GM18519 (cell line): ENCODE measurements around the gene SYNE3.

ENCODE experiments used
- ATAC-seq: cut with Tn5 transposase; IDR thresholded peaks from one replicate; pipeline ENCODE4 v1.9.1; 2021; ENCODE audit warnings: mild to moderate bottlenecking, moderate library complexity; ENCODE audit not compliant: unreplicated experiment, low FRiP score

SYNE3 gene

DNA sequence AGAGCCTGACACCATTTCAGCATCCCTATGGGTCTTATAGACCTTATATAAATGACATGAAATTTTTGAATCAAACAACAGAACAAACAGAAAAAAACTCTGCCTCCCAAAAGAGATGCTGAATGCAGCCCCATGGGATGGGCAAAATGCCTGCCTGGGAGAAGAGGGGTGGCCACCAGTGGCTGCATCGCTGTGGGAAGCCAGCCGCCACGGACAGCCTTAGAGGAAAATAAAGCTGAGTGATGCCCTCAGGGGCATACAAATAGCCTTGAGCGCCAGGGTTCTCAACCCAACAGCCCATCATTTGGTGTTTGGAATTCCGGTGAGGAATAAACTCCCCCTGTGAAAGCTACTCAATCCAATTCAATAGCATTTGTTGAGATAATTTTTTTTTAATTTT is 22.9 kb downstream of the SYNE3 start:
- ATAC-seq: no peak

DNA sequence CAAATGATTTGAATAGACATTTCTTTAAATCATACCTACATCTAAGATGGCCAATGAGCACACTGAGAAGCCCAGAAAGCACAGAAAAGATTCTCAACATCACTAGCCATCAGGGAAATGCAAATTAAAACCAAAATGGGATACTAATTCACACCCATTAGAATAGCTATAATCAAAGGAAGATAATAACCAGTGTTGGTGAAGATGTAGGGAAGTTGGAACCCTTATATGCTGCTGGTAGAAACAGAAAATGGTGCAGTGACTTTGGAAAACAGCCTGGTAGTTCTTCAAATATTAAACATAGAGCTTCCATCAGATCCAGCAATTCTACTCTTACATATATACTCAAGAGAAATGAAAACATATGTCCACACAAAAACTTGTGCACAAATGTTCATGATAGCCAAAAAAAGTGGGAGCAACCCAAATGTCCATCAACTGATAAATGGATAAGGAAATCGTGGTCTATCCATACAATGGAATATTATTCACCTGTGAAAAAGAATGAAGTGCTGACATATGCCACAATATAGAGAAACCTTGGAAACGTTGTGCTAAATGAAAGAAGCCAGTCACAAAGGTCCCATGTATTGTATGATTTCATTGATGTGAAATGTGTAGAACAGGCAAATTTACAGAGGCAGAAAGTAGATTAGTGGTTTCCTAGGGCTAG is 24.4 kb downstream of the SYNE3 start:
- no peak for ATAC-seq

DNA sequence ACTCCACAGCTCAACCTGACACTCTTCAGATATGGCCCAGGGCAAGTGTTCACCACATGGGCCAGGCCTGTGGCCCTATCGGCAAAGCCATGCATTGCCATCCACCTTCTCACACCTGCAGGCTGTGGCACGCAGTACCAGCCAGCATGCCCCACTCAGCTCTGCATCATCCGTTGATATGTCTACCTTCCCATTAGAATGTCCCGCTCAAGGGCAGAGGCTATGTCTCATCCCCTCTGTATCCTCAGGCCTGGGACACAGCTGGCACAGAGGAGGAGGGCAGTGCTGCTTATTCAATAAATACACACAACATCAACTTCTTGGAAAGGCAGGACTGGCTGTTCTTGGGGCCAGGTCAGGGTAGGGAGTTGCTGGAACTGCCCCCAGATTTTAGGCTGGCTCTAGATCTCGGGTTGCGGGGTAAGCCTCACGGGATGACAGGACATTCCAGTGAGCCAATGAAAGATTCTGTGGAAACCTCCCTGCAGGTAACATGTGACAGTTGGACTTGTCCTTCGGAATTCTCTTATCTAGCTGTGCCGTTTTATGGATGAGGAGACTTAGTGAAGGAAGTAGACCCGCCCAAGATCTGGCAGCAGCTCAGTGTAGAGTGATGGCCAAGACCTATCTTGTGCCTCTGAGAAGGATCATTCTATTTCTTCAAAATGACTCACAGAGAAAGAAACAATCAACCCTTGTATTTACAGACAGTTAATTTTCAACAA is 25.6 kb downstream of the SYNE3 start:
- ATAC-seq: no peak

DNA sequence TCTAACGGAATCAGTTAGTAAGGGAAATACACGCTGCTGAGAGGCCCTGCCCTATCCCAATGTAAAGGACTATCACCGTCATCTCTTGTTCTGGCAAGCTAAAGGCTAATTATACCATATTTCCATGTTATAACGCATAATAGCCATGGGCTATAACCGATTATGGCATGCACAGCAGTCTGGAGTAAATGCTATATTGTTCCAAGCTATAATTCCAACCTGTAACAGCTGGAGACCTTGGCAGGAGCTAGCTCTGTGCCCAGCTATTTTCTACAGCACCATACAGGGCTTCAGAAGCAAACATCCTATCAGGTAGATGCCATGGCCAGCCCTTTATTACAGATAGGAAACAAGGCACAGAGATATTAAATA is 26.3 kb downstream of the SYNE3 start:
- no peak for ATAC-seq

DNA sequence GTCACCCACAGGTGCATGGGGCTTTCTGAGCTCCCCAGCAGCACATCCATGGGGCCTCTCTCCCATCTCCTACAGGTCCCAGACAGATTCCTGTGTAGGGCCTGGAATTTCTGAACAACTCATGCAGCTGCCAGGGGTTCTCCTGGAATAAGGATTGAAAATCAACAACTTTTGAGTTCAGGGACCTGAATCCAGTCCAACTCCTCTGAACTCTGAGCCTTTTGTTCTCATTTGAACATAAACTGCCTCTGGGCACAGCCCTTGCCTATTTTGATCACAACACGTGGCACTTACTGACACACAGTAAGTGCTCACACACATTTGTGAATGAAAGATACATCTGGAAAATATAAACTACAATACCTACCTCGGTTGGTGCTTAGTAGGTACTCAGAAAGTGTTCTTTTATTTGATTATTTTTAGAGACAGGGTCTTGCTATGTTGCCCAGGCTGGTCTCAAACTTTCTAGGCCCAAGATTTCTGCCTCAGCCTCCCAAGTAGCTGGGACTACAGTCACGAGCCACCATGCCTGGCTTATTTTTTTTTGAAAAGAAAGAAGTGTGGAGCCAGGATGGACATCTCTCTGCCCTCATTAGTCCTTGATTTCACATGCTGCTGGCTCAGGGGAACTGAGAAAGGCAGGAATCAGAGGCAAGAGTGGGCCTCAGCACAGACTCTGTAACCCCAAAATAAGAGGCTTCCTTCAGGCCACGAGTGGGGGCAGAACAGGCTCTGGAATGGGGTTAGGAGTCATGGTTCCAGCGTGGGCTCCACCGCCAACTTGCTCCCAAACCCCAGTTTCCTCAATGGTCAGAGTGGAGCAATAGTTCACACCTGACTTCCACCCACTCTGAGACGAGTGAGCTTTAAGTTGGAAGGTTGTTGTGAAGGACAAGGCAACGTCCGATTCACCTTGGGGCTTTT is 27.0 kb downstream of the SYNE3 start:
- no peak for ATAC-seq

DNA sequence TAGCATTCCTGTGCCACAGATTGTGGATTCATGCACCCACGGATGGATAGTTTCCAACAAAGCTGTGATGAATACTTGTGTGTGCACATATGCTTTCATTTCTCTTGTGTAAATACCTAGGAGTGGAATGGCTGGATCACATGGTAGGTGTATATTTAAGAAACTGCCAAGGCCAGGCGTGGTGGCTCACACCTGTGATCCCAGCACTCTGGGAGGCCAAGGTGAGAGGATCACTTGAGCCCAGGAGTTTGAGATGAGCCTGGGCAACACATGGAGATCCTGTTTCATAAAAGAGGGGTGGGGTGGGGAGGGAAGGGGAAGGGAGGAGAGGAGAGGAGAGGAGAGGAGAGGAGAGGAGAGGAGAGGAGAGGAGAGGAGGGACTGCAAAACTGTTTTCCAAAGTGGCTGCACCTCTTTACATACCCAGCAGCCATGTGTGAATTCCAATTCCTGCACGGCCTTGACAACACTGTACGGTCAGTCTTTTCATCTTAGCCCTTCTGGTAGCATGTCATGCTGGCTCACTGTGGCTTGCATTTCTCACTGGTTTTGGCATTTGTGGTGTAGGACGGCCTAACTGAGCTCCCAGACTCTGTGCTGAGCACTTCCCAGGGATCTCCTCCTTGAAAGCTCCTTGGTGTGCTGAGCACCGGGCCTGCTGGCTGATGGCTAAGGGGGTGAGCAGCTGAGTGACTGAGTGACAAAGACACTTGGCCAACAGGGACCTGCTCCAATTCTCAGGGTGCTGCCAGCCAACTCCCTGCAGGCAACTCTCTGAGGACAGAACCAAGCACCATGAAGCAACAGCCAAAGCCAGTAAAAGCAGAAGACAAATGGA is 27.9 kb downstream of the SYNE3 start:
- no peak for ATAC-seq

DNA sequence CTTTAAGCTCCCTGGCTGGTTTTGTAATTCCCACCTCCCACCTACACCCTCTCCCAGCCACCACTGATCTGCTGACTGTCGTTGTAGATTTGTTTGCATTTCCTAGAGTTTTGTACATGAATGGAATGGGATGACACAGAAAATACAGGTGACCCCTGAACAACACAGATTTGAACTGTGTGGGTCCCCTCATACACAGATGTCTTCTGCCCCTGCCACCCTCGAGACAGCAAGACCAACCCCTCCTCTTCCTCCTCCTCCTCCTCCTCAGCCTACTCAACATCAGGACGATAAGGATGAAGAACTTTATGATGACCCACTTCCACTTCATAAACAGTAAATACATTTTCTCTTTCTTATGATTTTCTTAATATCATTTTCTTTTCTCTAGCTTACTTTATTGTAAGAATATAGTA is 28.8 kb downstream of the SYNE3 start:
- no peak for ATAC-seq

DNA sequence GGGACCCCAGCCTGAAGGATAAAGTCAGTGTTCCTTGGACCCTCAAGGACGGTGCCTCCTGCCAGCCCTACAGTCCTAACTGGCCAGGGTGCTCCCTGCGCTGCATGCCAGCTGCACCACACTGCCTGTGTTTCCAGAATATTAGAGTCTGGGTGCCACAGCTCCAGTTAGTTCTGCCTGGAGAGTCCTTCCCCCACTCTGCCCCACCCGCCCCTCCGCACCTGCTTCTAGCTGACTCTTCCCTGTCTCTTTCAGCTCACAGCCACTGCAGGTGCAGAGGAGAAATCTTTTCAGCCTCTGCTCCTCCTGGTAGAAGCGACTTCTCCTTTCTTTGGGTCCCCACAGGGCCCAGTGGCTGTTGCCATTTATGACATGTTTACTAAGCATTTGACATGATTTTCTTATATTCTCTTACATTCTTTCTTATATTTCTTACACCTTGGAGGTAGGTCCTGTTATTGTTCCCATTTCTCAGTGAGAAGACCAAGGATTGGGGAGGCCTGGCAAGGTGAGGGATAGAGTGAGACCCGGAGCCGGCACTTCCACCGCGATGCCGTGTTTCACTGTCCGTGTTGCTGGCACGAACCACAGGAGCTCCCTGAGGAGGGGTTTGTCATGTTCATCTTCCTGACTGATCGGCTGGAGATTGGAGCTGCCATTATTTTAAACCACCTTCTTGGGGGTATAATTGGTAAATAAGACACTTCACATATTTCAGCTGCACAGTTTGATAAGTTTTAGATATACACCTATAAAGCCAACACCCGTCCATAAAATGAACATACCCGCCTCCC is 29.4 kb downstream of the SYNE3 start:
- no peak for ATAC-seq

DNA sequence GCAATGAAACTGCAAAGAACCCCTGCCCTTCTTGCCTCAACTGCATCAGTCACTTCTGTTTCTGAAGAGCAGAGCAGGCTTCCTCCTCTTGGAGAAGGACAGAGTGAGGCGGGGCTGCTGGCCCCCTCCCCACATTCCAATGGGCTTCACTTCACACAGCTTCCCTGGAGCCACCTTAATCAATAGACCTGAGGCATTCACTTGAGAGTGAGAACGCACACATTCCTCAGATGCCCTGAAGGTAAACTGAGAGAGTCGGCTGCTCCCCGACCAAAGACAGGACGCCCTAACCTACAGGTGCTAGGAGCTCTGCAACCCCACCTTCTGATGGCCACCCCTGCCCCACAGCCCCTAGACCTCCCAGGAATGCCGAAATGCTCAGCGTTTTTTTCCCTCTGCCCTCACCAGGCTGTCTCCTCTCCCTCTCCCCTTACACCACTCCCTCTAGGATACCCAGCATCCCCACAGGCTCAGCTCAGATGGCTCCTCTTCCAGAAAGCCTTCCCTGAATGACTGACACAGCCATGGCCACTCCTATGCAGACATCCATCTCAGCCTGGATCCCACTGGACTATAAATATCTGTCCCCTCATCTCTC is 31.1 kb downstream of the SYNE3 start:
- ATAC-seq: no peak

DNA sequence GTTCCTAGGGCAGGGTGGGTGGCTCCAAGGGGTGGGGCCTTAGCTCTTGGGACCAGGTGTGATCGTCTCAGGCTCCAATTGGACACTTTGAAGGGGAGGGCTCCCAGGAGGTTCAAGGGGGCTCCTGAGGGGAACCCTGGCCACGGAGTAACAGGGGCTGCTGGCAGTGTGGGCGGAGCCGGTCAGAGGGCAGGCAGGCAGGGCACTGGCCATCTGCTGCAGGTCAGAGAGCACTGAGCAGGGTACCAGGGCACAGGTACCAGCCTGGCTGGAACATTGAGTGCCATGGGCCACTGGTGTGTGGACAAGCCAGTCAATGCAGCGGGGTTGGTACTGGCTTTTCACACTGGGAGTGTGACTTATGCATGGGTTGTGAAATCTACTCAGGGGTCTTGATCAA is 32.2 kb downstream of the SYNE3 start:
- ATAC-seq: no peak

DNA sequence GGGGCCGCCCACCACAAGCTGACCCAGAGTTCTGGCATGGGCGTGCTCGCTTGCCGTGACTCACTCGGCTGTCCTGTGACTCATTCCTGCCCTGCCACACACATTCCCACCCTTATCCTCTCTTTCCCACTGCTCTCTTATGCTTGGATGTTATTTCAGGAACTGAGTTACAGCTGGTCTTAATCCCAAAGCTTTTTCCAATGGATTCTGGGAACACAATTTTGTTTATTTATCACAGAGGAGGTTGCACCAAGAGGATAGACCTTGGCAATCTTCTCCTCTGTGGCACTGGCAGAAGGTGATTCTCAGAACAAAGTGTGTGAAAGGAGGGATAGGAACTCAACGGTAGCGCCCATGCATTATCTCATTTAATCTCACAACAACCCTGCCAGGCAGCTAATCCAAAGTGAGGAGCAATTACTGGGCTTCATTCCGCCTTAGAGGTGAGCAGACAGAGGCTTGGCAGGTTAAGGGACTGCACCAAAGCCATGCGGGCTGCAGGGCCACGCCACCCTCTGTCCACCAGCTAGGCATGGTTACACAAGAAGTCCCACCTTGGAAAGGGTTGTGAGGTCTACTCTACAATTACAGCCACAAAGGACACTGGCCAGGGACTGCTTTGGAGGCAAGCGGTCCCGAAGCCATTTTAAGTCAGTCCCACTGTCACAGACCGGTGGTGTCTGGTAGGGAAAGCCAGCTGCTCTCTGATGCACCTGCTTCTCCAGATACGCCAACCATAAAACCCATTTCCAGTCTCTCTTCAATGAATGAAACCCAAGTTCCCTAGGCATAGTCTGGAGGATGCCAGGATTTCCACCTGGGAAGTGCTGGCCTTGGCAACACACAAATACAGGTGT is 32.9 kb downstream of the SYNE3 start:
- no peak for ATAC-seq

DNA sequence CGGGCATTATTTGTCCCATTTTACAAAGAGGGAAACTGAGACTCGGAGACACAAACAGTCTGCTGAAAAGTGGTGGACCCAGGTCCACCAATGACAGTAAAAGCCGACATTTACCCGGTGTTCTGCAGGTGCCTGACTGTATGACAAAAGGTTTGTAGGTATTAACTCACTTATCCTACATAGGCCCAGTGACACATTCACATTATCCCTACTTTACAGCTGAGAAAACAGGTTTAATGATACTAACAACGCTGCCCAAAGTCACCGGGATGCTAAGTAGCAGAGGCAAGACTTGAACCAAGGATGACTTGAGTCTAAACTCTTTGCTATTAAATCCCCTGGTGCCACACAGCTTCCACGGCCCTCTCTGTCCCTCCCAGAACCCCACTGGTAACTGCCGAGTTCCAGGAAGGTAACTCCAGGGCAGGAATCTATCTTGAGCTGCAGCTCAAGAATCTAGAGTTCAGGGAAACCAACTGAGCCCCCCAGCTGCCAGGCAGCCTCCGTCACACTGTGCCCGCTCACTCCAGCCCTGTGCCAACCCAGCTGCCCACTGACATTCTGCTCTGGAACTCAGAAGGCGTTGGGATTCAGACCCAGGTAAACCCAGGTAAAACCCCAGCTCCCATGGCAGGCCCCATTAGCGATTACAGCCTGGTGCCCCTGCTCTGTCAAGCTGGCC is 33.7 kb downstream of the SYNE3 start:
- ATAC-seq: no peak

DNA sequence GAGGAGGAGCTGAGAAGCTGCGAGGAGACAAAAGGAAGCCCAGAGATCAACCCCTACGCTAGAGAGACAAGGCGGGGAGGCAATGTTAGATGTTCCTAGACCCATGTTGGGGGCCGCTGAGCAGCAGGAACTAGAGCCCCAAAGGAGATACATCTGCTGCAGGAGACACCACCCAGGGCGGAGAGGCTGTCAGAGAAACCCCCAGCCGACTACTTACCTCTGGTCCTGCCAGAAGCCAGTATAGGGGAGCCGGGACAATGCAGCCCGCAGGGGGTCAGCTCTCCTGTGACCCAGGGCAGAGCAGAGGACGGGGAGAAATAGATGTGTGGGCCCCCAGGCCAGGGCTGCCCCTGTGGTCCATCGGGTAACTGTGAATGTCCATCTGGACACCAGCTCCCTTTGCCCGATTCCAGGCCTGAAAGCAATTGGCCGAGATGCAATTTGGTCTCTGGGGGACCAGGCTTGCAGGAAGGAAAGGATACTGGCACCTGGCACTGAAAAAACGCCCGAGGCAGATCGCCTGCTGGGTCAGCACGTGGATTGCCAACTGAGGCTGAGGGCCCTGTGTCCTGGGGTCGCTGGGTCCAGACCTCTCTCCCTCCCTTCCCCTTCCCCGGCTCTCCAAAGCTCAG is 34.9 kb downstream of the SYNE3 start:
- ATAC-seq: no peak

DNA sequence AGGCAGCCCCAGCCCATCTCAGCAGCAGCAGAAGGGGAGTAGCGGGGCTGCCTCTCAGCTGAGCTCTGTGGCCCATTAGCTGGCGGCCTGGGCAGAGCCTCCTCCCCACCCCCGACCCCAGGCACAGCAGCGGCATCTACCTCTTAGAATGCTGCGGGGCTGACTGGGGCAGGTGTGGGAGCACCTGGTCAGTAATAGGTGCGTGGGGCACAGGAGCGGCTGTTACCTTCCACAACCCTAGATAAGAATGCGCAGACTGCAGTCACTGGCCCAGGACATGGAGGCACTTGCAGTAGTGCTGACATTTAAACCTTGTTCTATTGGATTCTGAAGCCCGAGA is 35.6 kb downstream of the SYNE3 start:
- ATAC-seq: no peak

DNA sequence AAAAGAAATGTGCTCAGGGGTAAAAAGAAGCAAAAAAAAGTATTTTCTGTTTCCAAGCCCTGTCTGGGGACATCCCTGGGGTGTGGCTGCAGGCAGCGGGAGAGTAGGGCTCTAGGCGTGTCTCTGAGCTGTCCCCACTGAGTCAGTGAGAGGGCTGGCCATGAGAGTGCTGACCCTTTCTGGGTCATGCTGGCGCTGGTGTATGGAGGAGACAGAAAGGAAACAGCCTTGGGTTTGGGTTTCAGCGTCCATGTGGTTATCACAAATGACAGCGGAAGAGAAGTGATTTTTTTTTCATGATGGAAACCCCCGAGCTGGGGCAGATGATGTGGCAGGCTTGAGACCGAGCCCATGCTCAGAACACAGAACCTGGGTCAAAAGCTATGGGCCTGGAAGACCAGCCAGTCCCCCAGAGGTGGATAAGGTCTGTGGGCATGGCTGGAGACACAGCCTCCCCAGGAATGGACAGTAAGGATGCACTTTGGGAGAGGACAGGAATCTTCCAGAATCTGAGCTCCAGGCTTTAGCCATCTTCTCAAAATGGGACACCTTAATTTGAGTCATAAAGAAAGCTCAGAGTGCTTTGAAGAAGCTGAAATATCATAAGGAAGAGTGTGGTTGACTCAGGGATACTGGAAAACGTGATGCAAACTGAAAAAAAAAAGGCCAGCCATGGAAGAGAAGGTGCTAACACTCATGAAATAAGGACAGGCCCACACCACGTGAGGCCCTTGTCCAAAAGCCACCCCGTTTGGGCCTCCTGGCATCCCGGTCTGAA is 36.2 kb downstream of the SYNE3 start:
- ATAC-seq: no peak

DNA sequence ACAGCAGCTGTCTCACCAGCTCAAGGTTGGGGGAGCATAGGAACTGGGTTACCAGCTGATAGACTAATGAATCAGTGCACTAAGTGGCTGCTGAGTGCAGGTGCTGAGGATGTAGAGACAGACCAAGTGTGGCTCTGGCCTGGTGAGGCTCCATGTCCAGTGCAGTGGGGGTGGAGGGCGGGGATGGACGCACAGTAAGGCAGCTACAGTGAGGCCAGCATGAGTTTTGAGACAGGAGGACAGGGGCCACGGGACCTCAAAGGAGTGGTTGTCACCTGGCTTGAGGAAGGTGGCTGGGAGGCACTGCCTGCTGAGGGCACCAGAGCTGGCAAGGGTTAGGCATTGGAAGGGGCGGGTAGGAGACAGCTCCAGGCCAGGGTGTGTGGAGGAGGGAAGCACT is 37.0 kb downstream of the SYNE3 start:
- ATAC-seq: no peak

DNA sequence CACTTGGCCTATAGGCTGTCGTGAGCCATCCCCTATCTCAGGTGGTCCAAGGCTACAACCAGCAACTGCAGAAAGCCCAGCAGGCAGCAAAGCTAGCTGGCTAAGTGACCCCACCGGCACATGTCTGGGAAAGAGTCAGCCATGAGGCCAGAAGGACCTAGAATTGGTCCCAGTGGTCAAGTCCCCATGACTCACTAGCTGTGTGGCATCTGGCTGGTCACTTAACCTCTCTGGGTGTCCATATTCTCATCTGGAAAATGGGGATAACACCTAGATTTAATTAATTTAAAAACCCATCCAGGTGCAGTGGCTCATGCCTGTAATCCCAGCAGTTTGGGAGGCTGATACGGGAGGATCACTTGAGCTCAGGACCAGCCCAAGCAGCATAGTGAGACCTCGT is 37.6 kb downstream of the SYNE3 start:
- no peak for ATAC-seq
